Measurements from ENCODE around the gene CRHBP.
"Not testable (repeated sequence)": the region's sequence is repeated elsewhere in the genome, so short reads cannot be mapped to it uniquely, and the experiment has no call there.

The CRHBP gene

GRCh38 chr5:76958991-76959767 lies 6.3 kb downstream of the CRHBP start:
- in situ Hi-C loops (cut with HindIII; ENCODE audit: low sequenced_read_pairs) = no loop called here

GRCh38 chr5:76960004-76960625 lies 7.3 kb downstream of the CRHBP start:
- in situ Hi-C loops (cut with HindIII; ENCODE audit: low sequenced_read_pairs) = no loop called here

GRCh38 chr5:76964060-76964459 lies 11.2 kb downstream of the CRHBP start:
- in situ Hi-C loops (cut with HindIII; ENCODE audit: low sequenced_read_pairs) = no loop called here

GRCh38 chr5:76971511-76971910 lies 18.7 kb downstream of the CRHBP start:
- in situ Hi-C loops (cut with HindIII; ENCODE audit: low sequenced_read_pairs) = no loop called here

GRCh38 chr5:76972689-76973088 lies 19.8 kb downstream of the CRHBP start:
- in situ Hi-C loops (cut with HindIII; ENCODE audit: low sequenced_read_pairs) = no loop called here

- in situ Hi-C loops (cut with HindIII; ENCODE audit: low sequenced_read_pairs) = no loop called here
Observed at GRCh38 chr5:76974785-76975184, 21.9 kb downstream of the CRHBP start.

GRCh38 chr5:76978869-76979268 lies 26.0 kb downstream of the CRHBP start:
- in situ Hi-C loops (cut with HindIII; ENCODE audit: low sequenced_read_pairs) = no loop called here

GRCh38 chr5:76980518-76981144 lies 27.8 kb downstream of the CRHBP start:
- in situ Hi-C loops (cut with HindIII; ENCODE audit: low sequenced_read_pairs) = no loop called here

- in situ Hi-C loops (cut with HindIII; ENCODE audit: low sequenced_read_pairs) = no loop called here
Observed at GRCh38 chr5:76982450-76982849, 29.6 kb downstream of the CRHBP start.

- in situ Hi-C loops (cut with HindIII; ENCODE audit: low sequenced_read_pairs) = no loop called here
Observed at GRCh38 chr5:76983468-76983867, 30.6 kb downstream of the CRHBP start.

- in situ Hi-C loops (cut with HindIII; ENCODE audit: low sequenced_read_pairs) = no loop called here
Observed at GRCh38 chr5:76986825-76987526, 34.1 kb downstream of the CRHBP start.

GRCh38 chr5:76990899-76991459 lies 38.1 kb downstream of the CRHBP start:
- in situ Hi-C loops (cut with HindIII; ENCODE audit: low sequenced_read_pairs) = no loop called here

- in situ Hi-C loops (cut with HindIII; ENCODE audit: low sequenced_read_pairs) = not testable (repeated sequence)
Observed at GRCh38 chr5:76993436-76993835, 40.6 kb downstream of the CRHBP start.

- in situ Hi-C loops (cut with HindIII; ENCODE audit: low sequenced_read_pairs) = no loop called here
Observed at GRCh38 chr5:76994337-76994736, 41.5 kb downstream of the CRHBP start.

- in situ Hi-C loops (cut with HindIII; ENCODE audit: low sequenced_read_pairs) = not testable (repeated sequence)
Observed at GRCh38 chr5:76998251-76998650, 45.4 kb downstream of the CRHBP start.

- in situ Hi-C loops (cut with HindIII; ENCODE audit: low sequenced_read_pairs) = no loop called here
Observed at GRCh38 chr5:76999451-76999850, 46.6 kb downstream of the CRHBP start.

- in situ Hi-C loops (cut with HindIII; ENCODE audit: low sequenced_read_pairs) = no loop called here
Observed at GRCh38 chr5:77003246-77003645, 50.4 kb downstream of the CRHBP start.

- in situ Hi-C loops (cut with HindIII; ENCODE audit: low sequenced_read_pairs) = no loop called here
Observed at GRCh38 chr5:77006124-77006523, 53.3 kb downstream of the CRHBP start.

- in situ Hi-C loops (cut with HindIII; ENCODE audit: low sequenced_read_pairs) = no loop called here
Observed at GRCh38 chr5:77008413-77008812, 55.6 kb downstream of the CRHBP start.

GRCh38 chr5:77010243-77010642 lies 57.4 kb downstream of the CRHBP start:
- in situ Hi-C loops (cut with HindIII; ENCODE audit: low sequenced_read_pairs) = no loop called here

- in situ Hi-C loops (cut with HindIII; ENCODE audit: low sequenced_read_pairs) = no loop called here
Observed at GRCh38 chr5:77011498-77011897, 58.7 kb downstream of the CRHBP start.

All from endothelial cell of hepatic sinusoid (primary cell).